ENCODE results near the gene POLR1A. TPM values are rescaled to one million over a fixed set of nuclear protein-coding genes. Genes with fewer than 3 reads are reported as not detected.

The POLR1A gene
- total and polyA plus RNA-seq, 2 of the 8 experiments (the other 6 are each of a cell fraction or from before 2014, with no cell fraction given) = 8.9 to 58.1 TPM

GRCh38 chr2:86033751-86034692, 71.7 kb downstream of the POLR1A start:
- no peak overlapping the region for H2BK12ac ChIP-seq (ENCODE audit: low read depth, low read length)
- H3K14ac ChIP-seq (ENCODE audit: insufficient read length) = no peak overlapping the region
- WGBS, 2 experiments (ENCODE audit: extremely low coverage in 1 of 2, insufficient coverage in 1 of 2, insufficient read length in 1 of 2, insufficient replicate concordance in 2 of 2, low coverage in 1 of 2, low lambda C conversion rate in 2 of 2, missing lambda C conversion rate in 1 of 2) = 90% methylated on average over 20 of the region's 20 CpGs; no CpG with 5 or more reads in 1 of the 2 experiments
- H2BK5ac ChIP-seq (ENCODE audit: low read depth, low read length) = no peak overlapping the region
- H2AFZ ChIP-seq (ENCODE audit: low read length) = no peak overlapping the region
- no peak overlapping the region for H3K9ac ChIP-seq (replicated peaks in 1 of 4; ENCODE audit: extremely low read depth in 1 of 4, low read depth in 3 of 4, low read length in 3 of 4)
- H3K9me3 ChIP-seq (ENCODE audit: insufficient read depth in 2 of 2, low read depth in 1 of 2, low read length in 1 of 2) = no peaks in the 10 kb centered on the region
- H4K20me1 ChIP-seq (replicated peaks in 1 of 2; ENCODE audit: control insufficient read depth in 1 of 2, insufficient read depth in 2 of 2, low read length in 2 of 2) = peaks cover 5 to 6% of the 10 kb centered on the region in 2 experiments
- no peaks in the 10 kb centered on the region for H3K79me2 ChIP-seq (ENCODE audit: control insufficient read depth in 1 of 2, insufficient read depth in 2 of 2, low read length in 2 of 2)
- H2BK120ac ChIP-seq (replicated peaks; ENCODE audit: low read depth, low read length) = no peak overlapping the region
- H3K4me2 ChIP-seq (ENCODE audit: insufficient read depth in 1 of 2, low read depth in 2 of 2, low read length in 2 of 2) = no peak overlapping the region
- DNase-seq (ENCODE audit: low read depth in 1 of 2, low spot score in 2 of 2) (no peak), FAIRE-seq (no peak)
- no peak overlapping the region for H4K5ac ChIP-seq (ENCODE audit: insufficient read length, low read depth, low read length)
- H3K18ac ChIP-seq (ENCODE audit: extremely low read depth, low read length) = no peak overlapping the region
- H2BK20ac ChIP-seq (ENCODE audit: low read length) = no peak overlapping the region
- peaks cover 42 to 72% (median 66%) of the 10 kb centered on the region in 4 experiments for H3K36me3 ChIP-seq (ENCODE audit: control insufficient read depth in 2 of 4, insufficient read depth in 4 of 4, low read length in 3 of 4)
- no peak overlapping the region for H3K4ac ChIP-seq (replicated peaks; ENCODE audit: insufficient read length, low read depth, low read length)
- ChIA-PET POLR2A (ENCODE audit: partially characterized antibody) (no interaction called here), CTCF (ENCODE audit: partially characterized antibody) (interaction anchor here (1.1 to 1.9 kb wide), 3 partner anchors 12 to 207 kb away, joined by 3 to 5 read pairs (median 3); no protein-coding TSS in a partner anchor)
- H4K8ac ChIP-seq (ENCODE audit: extremely low read depth, insufficient read depth, low read length) = no peak overlapping the region
- H4K91ac ChIP-seq (replicated peaks; ENCODE audit: insufficient read length, low read length) = no peak overlapping the region
- no peak overlapping the region for H2AK5ac ChIP-seq (ENCODE audit: low read depth, low read length)
- H3K27me3 ChIP-seq (replicated peaks in 1 of 4; ENCODE audit: control insufficient read depth in 3 of 4, extremely low read depth in 1 of 4, insufficient read depth in 3 of 4, low read length in 3 of 4) = no peaks in the 10 kb centered on the region
- no peaks in the 10 kb centered on the region for H3K23me2 ChIP-seq (ENCODE audit: low read depth, low read length)
- no peak overlapping the region for H3K23ac ChIP-seq (ENCODE audit: insufficient read length)
- no peak overlapping the region for H3K4me3 ChIP-seq (ENCODE audit: extremely low read depth in 1 of 4, insufficient read depth in 2 of 4, low read depth in 3 of 4, low read length in 4 of 4)
- H3K79me1 ChIP-seq (ENCODE audit: low read depth, low read length) = 0 out of 2 replicates have a peak, but pooled peaks cover 2% of the 10 kb centered on the region
- H3K4me1 ChIP-seq (replicated peaks in 1 of 4; ENCODE audit: control insufficient read depth in 3 of 4, insufficient read depth in 4 of 4, low read length in 3 of 4) = no peaks in the 10 kb centered on the region; a peak in 1 of 7 replicates
- H3K56ac ChIP-seq (replicated peaks; ENCODE audit: insufficient read length, low read depth, low read length) = no peak overlapping the region
- H2BK15ac ChIP-seq (ENCODE audit: low read length) = no peak overlapping the region
- H3K27ac ChIP-seq (ENCODE audit: low read depth, low read length) = no peak overlapping the region
- no peak for TF ChIP-seq GTF2F1 (IDR thresholded peaks at IDR 0.05; ENCODE audit: borderline replicate concordance, low read depth, low read length)
- TF ChIP-seq POU5F1 (IDR thresholded peaks at IDR 0.05; ENCODE audit: low read depth, low read length) = no peak
- TF ChIP-seq HDAC6 (IDR thresholded peaks at IDR 0.05; ENCODE audit: low read depth, low read length) = no peak
- no peak for TF ChIP-seq HDAC2 (IDR thresholded peaks at IDR 0.05; ENCODE audit: borderline replicate concordance in 1 of 2, low read depth in 2 of 2, low read length in 2 of 2)
- TF ChIP-seq FOSL1 (IDR thresholded peaks at IDR 0.05; ENCODE audit: insufficient read depth, low read depth, low read length) = no peak
- no peak for TF ChIP-seq POLR2AphosphoS5 (IDR thresholded peaks at IDR 0.05; ENCODE audit: low read depth, low read length)
- no peak for TF ChIP-seq JUN (IDR thresholded peaks at IDR 0.05; ENCODE audit: low read depth, low read length)
- TF ChIP-seq SP1 (IDR thresholded peaks at IDR 0.05; ENCODE audit: low read depth, low read length) = no peak
- no peak for TF ChIP-seq GABPA (IDR thresholded peaks at IDR 0.05; ENCODE audit: borderline replicate concordance, insufficient read depth, low read length)

Measured in H1 (cell line).